Keratinocyte (primary cell): ENCODE measurements around the gene TENM3. TPM values are rescaled to one million over a fixed set of nuclear protein-coding genes. Genes with fewer than 3 reads are reported as not detected.

Source experiments
- DNase-seq: peaks from one replicate; pipeline ENCODE4 v3.0.0-alpha.2; 2011; ENCODE audit warnings: low read depth, missing footprints, low spot score
- FAIRE-seq: peaks from 2 replicates; lab custom pipeline; 2011; peaks lifted over from hg19 to GRCh38; lab: Jason Lieb, UNC
- H2AFZ ChIP-seq: 2 replicates; pipeline ENCODE4 v1.6.0; 2012; ENCODE audit warnings: low read length, control low read depth, inconsistent platforms; ENCODE audit not compliant: control insufficient read depth
- H3K27ac ChIP-seq: 2 replicates; pipeline ENCODE4 v1.5.1; 2011; ENCODE audit warnings: low read length; ENCODE audit not compliant: control insufficient read depth, insufficient read depth
- H3K27me3 ChIP-seq: 3 replicates; pipeline ENCODE4 v1.6.0; 2011; ENCODE audit warnings: low read length; ENCODE audit not compliant: control insufficient read depth, insufficient read depth; ENCODE audit errors: extremely low read depth
- H3K36me3 ChIP-seq, 2 experiments: 2 replicates in 1 of 2; 3 replicates in 1 of 2; pipeline ENCODE4 v1.5.1; 2011; ENCODE audit warnings: low read length in 2 of 2, mild to moderate bottlenecking in 1 of 2; ENCODE audit not compliant: control insufficient read depth in 2 of 2, insufficient read depth in 2 of 2; ENCODE audit errors: extremely low read depth in 1 of 2
- H3K4me1 ChIP-seq: 3 replicates; pipeline ENCODE4 v1.5.1; 2011; ENCODE audit warnings: low read length; ENCODE audit not compliant: control insufficient read depth, insufficient read depth; ENCODE audit errors: extremely low read depth
- H3K4me2 ChIP-seq: 3 replicates; pipeline ENCODE4 v1.6.0; 2011; ENCODE audit warnings: low read depth, low read length; ENCODE audit not compliant: control insufficient read depth, insufficient read depth; ENCODE audit errors: extremely low read depth
- H3K4me3 ChIP-seq, 3 experiments: fragments of 200-600 bp in 1 of 3; sonication (generic) in 1 of 3; 2 replicates in 2 of 3; 3 replicates in 1 of 3; pipeline ENCODE4 v1.5.1; 2011 to 2016; ENCODE audit warnings: low read length in 3 of 3, mild to moderate bottlenecking in 3 of 3, control low read depth in 2 of 3, inconsistent platforms in 1 of 3, low read depth in 1 of 3, mixed read lengths in 1 of 3, mixed run types in 1 of 3, moderate library complexity in 1 of 3; ENCODE audit not compliant: control insufficient read depth in 2 of 3, insufficient read depth in 2 of 3; ENCODE audit errors: extremely low read depth in 1 of 3
- H3K79me2 ChIP-seq: 2 replicates; pipeline ENCODE4 v1.6.0; 2012; ENCODE audit warnings: low read length; ENCODE audit not compliant: control insufficient read depth, insufficient read depth
- H3K9ac ChIP-seq: 3 replicates; pipeline ENCODE4 v1.6.0; 2011; ENCODE audit warnings: low read length; ENCODE audit not compliant: control insufficient read depth, insufficient read depth; ENCODE audit errors: extremely low read depth
- H3K9me1 ChIP-seq: 3 replicates; pipeline ENCODE4 v1.6.0; 2011; ENCODE audit warnings: low read length; ENCODE audit not compliant: control insufficient read depth, insufficient read depth; ENCODE audit errors: extremely low read depth
- H3K9me3 ChIP-seq: 2 replicates; pipeline ENCODE4 v1.5.1; 2012; ENCODE audit warnings: low read depth, low read length; ENCODE audit not compliant: control insufficient read depth
- H4K20me1 ChIP-seq: 3 replicates; pipeline ENCODE4 v1.6.0; 2011; ENCODE audit warnings: low read length; ENCODE audit not compliant: control insufficient read depth, insufficient read depth; ENCODE audit errors: extremely low read depth
- CTCF ChIP-seq, 3 experiments: IDR thresholded peaks in 1 of 3; conservative IDR thresholded peaks in 1 of 3; optimal IDR thresholded peaks in 1 of 3; 2 replicates in 2 of 3; 3 replicates in 1 of 3; pipeline versions ENCODE3 to v1.5.1; 2011; ENCODE audit warnings: low read length in 3 of 3, mild to moderate bottlenecking in 3 of 3, moderate library complexity in 2 of 3, control low read depth in 1 of 3, inconsistent platforms in 1 of 3; ENCODE audit not compliant: insufficient read depth in 2 of 3; ENCODE audit errors: extremely low read depth in 1 of 3
- EZH2 ChIP-seq: IDR thresholded peaks from one replicate; pipeline ENCODE4 v1.6.1; 2012; ENCODE audit warnings: inconsistent platforms, mild to moderate bottlenecking, low read length, moderate library complexity
- dilution Hi-C: fragments of 300-500 bp; cut with MboI; formaldehyde crosslinking; loops from one replicate; pipeline ENCODE4 v1.7.0; 2020; ENCODE audit warnings: low sequenced_read_pairs; ENCODE audit not compliant: extremely low pct_ligation_motif_present
- polyA plus RNA-seq, 5 experiments: library from polyadenylated mRNA; depleted of rRNA in 3 of 5; stranded (reverse) in 3 of 5; stranded (forward) in 1 of 5; unstranded in 1 of 5; fragments of >200 nt; gene quantifications; 1 replicate in 1 of 5; 2 replicates in 3 of 5; 3 replicates in 1 of 5; pipeline versions ENCODE4 v1.2.1 to v1.2.3, GENCODE V29; 2011 to 2012; ENCODE audit warnings: missing spikeins in 2 of 5, low read depth in 1 of 5, low replicate concordance in 1 of 5

Gene TENM3
- polyA plus RNA-seq, 1 donor (not counting 4 experiments of a cell fraction or from before 2014, with no cell fraction given) = 17.0 TPM

- Histone ChIP-seq H3K27ac (no peak overlapping the region), H3K9me3 (peaks cover 6% of the 10 kb centered on the region), H4K20me1 (no peaks in the 10 kb centered on the region), H3K79me2 (no peaks in the 10 kb centered on the region), H3K9me1 (no peaks in the 10 kb centered on the region), H3K4me3 (no peak overlapping the region), H3K4me2 (no peak overlapping the region), H3K36me3 (no peaks in the 10 kb centered on the region), H2AFZ (no peak overlapping the region), H3K9ac (no peak overlapping the region), H3K27me3 (no peaks in the 10 kb centered on the region), H3K4me1 (peaks cover 32% of the 10 kb centered on the region)
- no peak for FAIRE-seq
- dilution Hi-C loops = no loop called here
- TF ChIP-seq CTCF (optimal IDR thresholded peaks at IDR 0.05 in 1 of 3, IDR thresholded peaks at IDR 0.05 in 1 of 3, conservative IDR thresholded peaks at IDR 0.05 in 1 of 3; ENCODE audit: extremely low read depth in 1 of 3, insufficient read depth in 2 of 3, low read length in 3 of 3) (no peak), EZH2 (no peak)
- no peak for DNase-seq
Measured at GRCh38 chr4:182746876-182747275, 503.7 kb downstream of the TENM3 start.

- dilution Hi-C loops = no loop called here
- TF ChIP-seq EZH2 = no peak
- no peaks in the 10 kb centered on the region for H3K27me3 ChIP-seq
- no peak for FAIRE-seq
- H3K9ac ChIP-seq = no peak overlapping the region
- peaks cover 39% of the 10 kb centered on the region for H3K4me1 ChIP-seq
- no peaks in the 10 kb centered on the region for H4K20me1 ChIP-seq
- H2AFZ ChIP-seq = no peak overlapping the region
- peaks cover 6% of the 10 kb centered on the region for H3K9me3 ChIP-seq
- no peaks in the 10 kb centered on the region for H3K9me1 ChIP-seq
- no peak overlapping the region for H3K27ac ChIP-seq
- no peaks in the 10 kb centered on the region for H3K36me3 ChIP-seq
- no peak overlapping the region for H3K4me3 ChIP-seq
- H3K79me2 ChIP-seq = no peaks in the 10 kb centered on the region
- no peak for DNase-seq
- no peak overlapping the region for H3K4me2 ChIP-seq
Measured at GRCh38 chr4:182748283-182748682, 505.1 kb downstream of the TENM3 start.

GRCh38 chr4:182748949-182749348, 505.7 kb downstream of the TENM3 start:
- no peak overlapping the region for H3K4me3 ChIP-seq
- no peak overlapping the region for H2AFZ ChIP-seq
- peak; percentile 72 for FAIRE-seq
- no peaks in the 10 kb centered on the region for H4K20me1 ChIP-seq
- no peak overlapping the region for H3K9ac ChIP-seq
- no peak overlapping the region for H3K27ac ChIP-seq
- H3K36me3 ChIP-seq = no peaks in the 10 kb centered on the region
- H3K27me3 ChIP-seq = no peaks in the 10 kb centered on the region
- H3K9me3 ChIP-seq = peaks cover 6% of the 10 kb centered on the region
- DNase-seq = no peak
- peaks cover 39% of the 10 kb centered on the region for H3K4me1 ChIP-seq
- TF ChIP-seq EZH2 (no peak), CTCF (optimal IDR thresholded peaks at IDR 0.05 in 1 of 3, IDR thresholded peaks at IDR 0.05 in 1 of 3, conservative IDR thresholded peaks at IDR 0.05 in 1 of 3; ENCODE audit: extremely low read depth in 1 of 3, insufficient read depth in 2 of 3, low read length in 3 of 3) (no peak)
- H3K9me1 ChIP-seq = no peaks in the 10 kb centered on the region
- H3K4me2 ChIP-seq = no peak overlapping the region
- no peaks in the 10 kb centered on the region for H3K79me2 ChIP-seq
- dilution Hi-C loops = no loop called here
